ENCODE results near the gene TRPV2.

GRCh38 chr17:16379654-16380053, 35.7 kb upstream of the TRPV2 start:
- no peak for TF ChIP-seq FOXA1 (IDR thresholded peaks at IDR 0.05)
- TF ChIP-seq PKNOX1 (IDR thresholded peaks at IDR 0.05): no peak
- TF ChIP-seq FOXM1 (IDR thresholded peaks at IDR 0.05; ENCODE audit: borderline replicate concordance): no peak
- no peak for TF ChIP-seq ZNF384 (IDR thresholded peaks at IDR 0.05)
- TF ChIP-seq ELF4 (IDR thresholded peaks at IDR 0.05): no peak
- TF ChIP-seq CTBP1 (IDR thresholded peaks at IDR 0.05; ENCODE audit: borderline replicate concordance): no peak
- TF ChIP-seq BHLHE40 (IDR thresholded peaks at IDR 0.05; ENCODE audit: borderline replicate concordance): no peak
- TF ChIP-seq HDGF (IDR thresholded peaks at IDR 0.05; ENCODE audit: borderline replicate concordance): no peak
- no peak for TF ChIP-seq SUZ12 (IDR thresholded peaks at IDR 0.05)
- TF ChIP-seq SP1 (IDR thresholded peaks at IDR 0.05): no peak
- no peak for TF ChIP-seq L3MBTL2 (conservative IDR thresholded peaks at IDR 0.05)
- TF ChIP-seq NFRKB (IDR thresholded peaks at IDR 0.05): no peak
- no peak for TF ChIP-seq ARNT (IDR thresholded peaks at IDR 0.05)

Measured in HEK293T (cell line).